ENCODE results near the gene FAM234B.
"Not testable (repeated sequence)": the region's sequence is repeated elsewhere in the genome, so short reads cannot be mapped to it uniquely, and the experiment has no call there.

The FAM234B gene

DNA sequence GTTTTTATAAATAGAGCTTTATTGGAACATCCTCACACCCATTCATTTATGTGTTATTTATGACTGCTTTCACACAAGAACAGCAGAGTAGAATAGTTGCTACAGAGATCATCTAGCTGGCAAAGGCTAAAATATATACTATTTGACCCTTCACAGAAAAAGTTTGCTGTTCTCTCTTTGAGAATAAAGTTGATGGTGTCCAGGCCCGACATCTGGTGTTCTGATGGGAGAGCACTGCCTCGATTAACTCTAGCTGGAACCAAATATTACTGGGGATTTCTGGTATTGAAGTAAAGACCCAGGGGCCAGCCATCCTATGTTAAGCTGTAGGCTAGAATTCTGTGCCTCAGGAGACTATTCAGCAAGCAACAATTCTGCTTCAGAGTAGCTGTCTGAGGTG is 21.8 kb downstream of the FAM234B start:
- Mint-ChIP-seq H3K36me3 (peaks cover 44% of the 10 kb centered on the region), H3K27ac (no peak overlapping the region), H3K27me3 (no peaks in the 10 kb centered on the region), H3K4me3 (no peak overlapping the region), H3K9me3 (no peaks in the 10 kb centered on the region), H3K4me1 (no peaks in the 10 kb centered on the region)
- no peak for ATAC-seq

DNA sequence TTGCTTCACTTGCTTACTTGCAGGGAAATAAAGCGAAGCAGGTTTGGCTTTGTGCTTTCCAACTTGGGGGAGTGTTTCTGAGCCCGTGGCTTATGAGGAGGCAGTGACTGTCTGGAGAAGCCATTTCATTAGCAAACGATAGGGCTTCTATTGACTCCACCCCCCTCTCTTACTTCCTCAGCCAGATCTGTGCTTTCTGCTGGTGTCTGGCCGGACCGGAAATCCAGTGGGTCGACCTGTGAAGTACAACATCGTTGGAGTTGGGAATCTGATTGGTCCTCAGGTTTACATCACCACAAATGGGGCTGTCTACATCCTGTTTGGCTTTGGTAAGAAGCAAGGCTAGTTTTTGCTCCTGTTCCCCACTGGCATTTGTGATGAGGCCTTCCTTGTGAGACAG is 22.3 kb downstream of the FAM234B start:
- Mint-ChIP-seq H3K27me3 (no peaks in the 10 kb centered on the region), H3K36me3 (peaks cover 44% of the 10 kb centered on the region), H3K27ac (no peak overlapping the region), H3K9me3 (no peaks in the 10 kb centered on the region), H3K4me3 (no peak overlapping the region), H3K4me1 (no peaks in the 10 kb centered on the region)
- ATAC-seq: no peak

DNA sequence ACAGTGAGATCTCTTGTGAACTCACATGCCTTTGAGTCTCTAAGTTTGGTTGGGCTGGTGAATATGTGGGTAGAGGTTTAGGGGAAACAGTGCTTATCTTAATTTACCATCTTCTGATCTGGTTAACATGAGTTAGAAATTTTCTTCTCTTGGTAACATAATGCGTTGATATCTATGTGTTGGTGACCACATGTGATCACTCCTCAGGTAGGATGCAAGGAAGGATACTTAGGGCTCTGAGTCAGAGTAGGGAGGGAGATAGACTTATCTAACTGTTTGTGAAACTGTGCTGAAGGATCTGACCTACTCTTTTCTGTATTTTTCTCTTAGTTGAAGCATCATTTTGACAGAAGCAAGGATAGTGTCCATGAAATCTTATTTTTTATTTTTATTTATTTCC is 23.1 kb downstream of the FAM234B start:
- H3K36me3 Mint-ChIP-seq: peaks cover 40% of the 10 kb centered on the region
- no peak overlapping the region for H3K4me3 Mint-ChIP-seq
- H3K4me1 Mint-ChIP-seq: no peaks in the 10 kb centered on the region
- no peak overlapping the region for H3K27ac Mint-ChIP-seq
- ATAC-seq: no peak
- H3K9me3 Mint-ChIP-seq: no peaks in the 10 kb centered on the region
- H3K27me3 Mint-ChIP-seq: no peaks in the 10 kb centered on the region

DNA sequence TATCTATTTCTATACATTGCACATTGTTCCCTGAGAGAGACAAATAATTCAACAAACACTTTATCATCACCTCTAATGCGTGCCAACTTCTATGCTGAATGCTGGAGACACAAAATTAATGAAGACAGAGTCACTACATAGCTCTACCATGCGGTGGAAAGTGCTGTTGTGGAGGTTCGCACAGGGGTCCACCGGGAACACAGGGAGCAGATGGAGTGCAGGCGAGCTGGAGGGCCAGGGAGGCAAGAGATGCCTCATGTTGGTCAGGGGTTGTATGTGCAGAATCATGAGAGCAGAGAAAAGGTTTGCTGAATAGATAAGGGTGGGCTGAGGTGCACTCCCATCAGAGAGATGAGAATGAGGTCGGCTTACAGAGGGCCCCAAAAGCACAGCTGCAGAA is 25.2 kb downstream of the FAM234B start:
- Mint-ChIP-seq H3K36me3 (peaks cover 47% of the 10 kb centered on the region), H3K9me3 (no peaks in the 10 kb centered on the region), H3K4me3 (no peak overlapping the region), H3K27me3 (no peaks in the 10 kb centered on the region), H3K4me1 (no peaks in the 10 kb centered on the region), H3K27ac (no peak overlapping the region)
- no peak for ATAC-seq

DNA sequence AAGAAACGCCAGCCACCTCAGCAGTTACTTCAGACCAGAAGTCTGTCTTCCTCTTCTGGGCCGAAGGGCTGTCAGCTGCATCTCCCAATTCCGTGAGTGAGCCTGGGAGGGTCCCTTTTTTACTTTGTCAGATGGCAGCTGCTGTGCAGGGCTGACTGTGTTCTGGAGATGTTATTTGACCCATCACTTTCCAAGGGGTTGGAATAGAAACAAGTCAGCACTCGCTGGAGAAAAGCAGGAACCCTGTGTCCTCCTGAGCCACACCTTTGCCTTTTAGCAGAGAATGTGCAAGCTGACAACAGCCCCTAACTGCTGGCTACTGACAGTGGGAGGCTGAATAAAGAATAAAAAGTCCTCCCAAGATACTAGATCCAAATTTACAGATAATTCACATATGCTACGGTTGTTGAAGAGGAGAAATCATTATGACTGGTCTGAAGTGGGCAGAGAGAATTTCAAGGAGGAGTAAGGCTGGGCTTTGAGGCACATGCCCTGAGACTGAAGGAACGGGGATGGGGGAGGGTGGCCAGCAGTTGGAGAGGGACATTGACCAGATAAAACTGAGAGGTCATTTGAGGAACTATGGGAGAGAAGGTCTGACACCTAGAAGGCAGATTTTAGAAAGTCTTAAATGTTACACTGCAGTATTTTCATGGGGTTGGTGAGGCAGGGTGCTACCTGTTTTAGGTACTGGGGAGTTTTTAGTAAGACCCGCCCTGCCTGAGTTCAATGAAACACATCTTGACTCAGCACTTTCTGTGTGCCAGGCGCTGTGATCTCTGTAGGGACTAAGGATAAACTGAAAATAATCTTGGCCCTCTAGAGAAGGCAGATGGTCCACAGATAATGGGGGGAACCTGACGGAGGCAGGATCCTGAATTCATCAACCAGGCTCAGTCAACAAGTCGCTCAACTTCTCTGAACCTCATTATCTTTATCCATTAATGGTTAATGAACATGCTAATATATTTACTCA is 27.4 kb downstream of the FAM234B start:
- no peak overlapping the region for H3K4me3 Mint-ChIP-seq
- ATAC-seq: no peak
- H3K36me3 Mint-ChIP-seq: peaks cover 59% of the 10 kb centered on the region
- H3K9me3 Mint-ChIP-seq: no peaks in the 10 kb centered on the region
- H3K4me1 Mint-ChIP-seq: no peaks in the 10 kb centered on the region
- no peak overlapping the region for H3K27ac Mint-ChIP-seq
- H3K27me3 Mint-ChIP-seq: no peaks in the 10 kb centered on the region

DNA sequence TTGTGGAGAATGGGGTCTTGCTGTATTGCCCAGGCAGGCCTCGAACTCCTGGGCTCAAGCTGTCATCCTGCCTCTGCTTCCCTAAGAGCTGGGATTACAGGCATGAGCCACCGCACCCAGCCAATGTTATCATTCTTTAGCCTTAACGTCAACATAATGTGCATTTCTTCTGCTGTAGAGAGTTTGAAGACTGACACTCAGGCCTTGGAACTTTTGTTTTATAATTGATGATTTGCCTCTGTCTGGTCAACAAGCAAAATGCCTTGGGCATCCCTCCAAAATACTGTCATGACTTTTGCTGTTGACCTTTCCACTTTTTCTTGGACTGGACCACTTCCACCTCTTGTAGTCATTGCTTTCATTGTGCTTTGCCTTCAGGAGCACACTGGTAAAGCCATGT is 29.0 kb downstream of the FAM234B start:
- ATAC-seq: no peak
- Mint-ChIP-seq H3K4me1 (no peaks in the 10 kb centered on the region), H3K27ac (no peak overlapping the region), H3K27me3 (no peaks in the 10 kb centered on the region), H3K36me3 (peaks cover 57% of the 10 kb centered on the region), H3K4me3 (no peak overlapping the region), H3K9me3 (no peaks in the 10 kb centered on the region)

DNA sequence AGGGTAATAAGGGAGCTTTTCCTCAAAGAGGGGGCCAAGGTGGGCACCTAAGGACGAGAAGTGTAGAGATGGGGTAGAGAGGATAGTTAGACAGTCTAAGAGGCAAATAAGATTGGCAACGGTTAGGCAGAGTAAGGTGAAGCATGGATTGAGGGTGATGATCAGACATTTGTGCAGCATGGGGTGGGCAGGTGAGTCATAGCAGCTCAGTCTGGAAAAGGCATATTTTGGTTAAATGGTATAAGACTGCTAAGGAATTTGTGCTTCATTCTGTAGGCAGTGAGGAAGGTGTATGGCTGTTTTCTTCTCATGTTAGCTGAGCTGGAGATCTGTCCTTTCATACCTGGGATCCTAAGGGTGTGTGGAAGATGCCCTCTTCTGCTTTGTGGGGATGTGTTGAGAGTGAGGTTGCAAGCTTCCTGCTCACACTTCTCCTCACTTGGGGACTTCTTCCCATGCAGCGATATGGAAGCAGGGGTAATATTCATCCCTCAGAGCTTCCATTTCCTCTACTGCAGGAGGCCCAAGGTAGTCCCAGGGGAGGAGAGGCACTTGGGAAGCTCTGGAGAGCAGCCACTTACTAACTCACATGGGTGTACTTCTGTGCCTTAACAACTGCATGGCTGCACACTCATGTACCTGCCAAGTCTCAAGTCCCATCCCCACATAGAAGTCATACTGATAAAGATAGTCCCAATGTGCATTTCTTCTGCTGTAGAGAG is 30.4 kb downstream of the FAM234B start:
- H3K9me3 Mint-ChIP-seq: no peaks in the 10 kb centered on the region
- H3K27me3 Mint-ChIP-seq: no peaks in the 10 kb centered on the region
- no peak for ATAC-seq
- no peak overlapping the region for H3K4me3 Mint-ChIP-seq
- H3K36me3 Mint-ChIP-seq: peaks cover 51% of the 10 kb centered on the region
- H3K4me1 Mint-ChIP-seq: no peaks in the 10 kb centered on the region
- H3K27ac Mint-ChIP-seq: no peak overlapping the region

DNA sequence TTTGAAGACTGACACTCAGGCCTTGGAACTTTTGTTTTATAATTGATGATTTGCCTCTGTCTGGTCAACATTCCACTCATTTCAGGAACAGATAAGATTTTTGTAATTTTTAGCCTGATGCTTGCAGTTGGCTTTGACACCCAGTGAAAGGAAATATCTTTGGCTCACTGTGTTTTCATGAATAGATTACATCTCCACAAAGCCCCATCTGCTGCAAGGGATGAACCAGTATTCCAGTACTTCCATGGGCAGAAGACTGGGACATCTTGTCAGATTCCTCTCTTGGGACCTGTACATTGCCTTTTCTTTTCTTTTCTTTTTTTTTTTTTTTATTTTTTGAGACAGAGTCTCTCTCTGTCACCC is 30.9 kb downstream of the FAM234B start:
- Mint-ChIP-seq H3K9me3 (no peaks in the 10 kb centered on the region), H3K4me1 (no peaks in the 10 kb centered on the region), H3K27ac (no peak overlapping the region), H3K27me3 (no peaks in the 10 kb centered on the region), H3K4me3 (no peak overlapping the region), H3K36me3 (peaks cover 56% of the 10 kb centered on the region)
- no peak for ATAC-seq

DNA sequence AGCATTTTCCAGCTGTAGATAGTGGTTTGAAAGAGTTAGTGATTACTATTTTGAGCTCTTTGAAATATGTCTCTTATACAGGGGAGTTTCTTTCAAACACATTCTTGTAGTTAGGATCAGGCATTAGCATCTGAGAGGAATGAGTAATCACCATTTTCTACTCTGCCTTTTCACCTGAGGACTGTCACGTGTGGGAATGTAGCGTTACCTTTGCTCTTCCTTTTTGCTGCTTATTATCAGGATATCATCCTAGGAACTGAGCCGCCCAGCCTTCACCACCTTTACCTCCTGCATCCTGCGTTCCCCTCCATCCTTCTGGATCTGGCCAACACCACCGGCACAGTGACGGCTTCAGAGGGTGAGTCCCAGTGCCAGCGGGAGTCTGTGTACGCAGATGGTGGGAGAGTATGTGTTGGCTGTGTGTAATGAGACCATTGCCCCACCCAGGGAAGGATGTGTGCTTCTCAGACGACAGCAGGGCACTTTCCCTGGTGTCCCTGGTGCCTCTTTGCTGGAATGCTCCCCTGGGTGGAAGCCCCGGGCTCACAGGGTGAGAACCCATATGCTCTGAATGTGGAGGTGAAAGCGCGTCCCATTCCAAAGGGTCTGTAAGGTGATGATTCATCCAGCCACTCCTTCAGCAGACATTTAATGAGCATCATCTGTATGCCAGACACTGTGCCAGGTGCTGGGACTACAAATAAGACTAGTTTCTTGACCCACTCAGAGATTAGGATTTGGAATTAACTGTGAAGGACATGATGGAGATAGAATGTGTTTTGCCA is 31.8 kb downstream of the FAM234B start:
- H3K4me1 Mint-ChIP-seq: no peaks in the 10 kb centered on the region
- peaks cover 60% of the 10 kb centered on the region for H3K36me3 Mint-ChIP-seq
- H3K9me3 Mint-ChIP-seq: no peaks in the 10 kb centered on the region
- H3K4me3 Mint-ChIP-seq: no peak overlapping the region
- H3K27me3 Mint-ChIP-seq: no peaks in the 10 kb centered on the region
- no peak overlapping the region for H3K27ac Mint-ChIP-seq
- no peak for ATAC-seq

DNA sequence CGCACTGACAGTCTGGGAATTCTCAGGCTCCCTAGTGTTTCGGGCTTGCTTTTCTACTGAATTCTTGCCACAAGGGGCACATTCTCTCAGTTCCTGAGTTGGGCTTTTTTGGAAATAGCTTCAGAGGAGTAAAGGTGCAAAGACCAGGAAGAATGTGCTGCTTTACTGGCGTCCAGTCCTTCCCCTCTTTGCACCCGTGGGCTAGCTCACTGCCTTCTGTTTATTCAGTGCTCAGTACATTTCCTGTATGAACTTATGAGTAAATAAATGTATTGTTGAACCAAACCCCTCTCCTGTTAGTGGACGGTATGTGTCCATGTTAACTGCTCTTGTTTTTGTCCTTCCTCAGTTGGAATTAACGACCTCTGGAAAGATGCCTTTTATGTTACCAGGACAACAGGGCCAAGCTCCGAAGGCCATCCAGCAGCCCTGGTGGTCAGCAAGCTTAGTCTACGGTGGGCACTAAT is 35.3 kb downstream of the FAM234B start:
- peaks cover 48% of the 10 kb centered on the region for H3K36me3 Mint-ChIP-seq
- H3K9me3 Mint-ChIP-seq: no peaks in the 10 kb centered on the region
- H3K27me3 Mint-ChIP-seq: no peaks in the 10 kb centered on the region
- ATAC-seq: no peak
- H3K4me1 Mint-ChIP-seq: peaks cover 6% of the 10 kb centered on the region
- H3K27ac Mint-ChIP-seq: no peak overlapping the region
- H3K4me3 Mint-ChIP-seq: no peak overlapping the region

DNA sequence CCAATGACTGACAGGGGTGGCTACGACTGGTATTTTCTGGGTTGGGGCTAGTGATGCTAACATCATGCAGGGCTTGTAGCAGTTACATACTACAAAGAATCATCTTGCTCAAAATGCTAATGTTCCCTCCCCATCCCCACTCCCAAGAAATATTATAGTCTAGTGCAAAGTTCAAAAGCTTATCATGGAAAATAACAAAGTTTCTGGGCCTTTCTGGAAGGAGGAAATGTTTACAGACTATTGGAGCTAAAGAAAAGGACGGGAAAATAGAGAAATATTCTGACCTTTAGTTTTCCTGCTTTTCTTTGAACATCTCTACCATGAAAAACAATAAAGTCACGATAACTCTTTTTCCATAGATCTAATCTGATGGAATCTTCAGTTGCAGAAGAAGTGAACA is 36.1 kb downstream of the FAM234B start:
- peaks cover 54% of the 10 kb centered on the region for H3K36me3 Mint-ChIP-seq
- no peak overlapping the region for H3K27ac Mint-ChIP-seq
- peaks cover 10% of the 10 kb centered on the region for H3K4me1 Mint-ChIP-seq
- H3K27me3 Mint-ChIP-seq: no peaks in the 10 kb centered on the region
- H3K9me3 Mint-ChIP-seq: no peaks in the 10 kb centered on the region
- no peak overlapping the region for H3K4me3 Mint-ChIP-seq
- no peak for ATAC-seq

DNA sequence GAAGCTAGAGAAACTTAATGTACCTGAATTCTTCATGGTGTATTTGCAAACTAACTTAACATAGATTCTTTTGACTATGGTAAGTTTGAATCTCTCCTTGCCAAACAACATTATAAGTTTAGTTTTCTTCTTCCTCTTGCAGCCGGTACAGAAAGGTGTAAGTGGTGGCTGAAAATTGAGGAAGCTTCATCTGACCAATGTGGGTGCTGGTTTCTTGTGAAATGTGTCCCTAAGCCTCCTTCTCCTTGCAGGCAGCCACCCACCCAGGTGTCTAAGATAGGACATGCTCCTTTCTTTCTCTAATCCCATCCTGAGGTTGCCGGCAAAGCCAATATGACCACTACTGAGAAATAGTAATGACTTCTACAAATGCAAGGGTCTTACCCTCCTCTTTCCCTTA is 38.7 kb downstream of the FAM234B start:
- H3K4me1 Mint-ChIP-seq: peaks cover 10% of the 10 kb centered on the region
- H3K27me3 Mint-ChIP-seq: no peaks in the 10 kb centered on the region
- peaks cover 54% of the 10 kb centered on the region for H3K36me3 Mint-ChIP-seq
- no peak for ATAC-seq
- H3K9me3 Mint-ChIP-seq: no peaks in the 10 kb centered on the region
- no peak overlapping the region for H3K4me3 Mint-ChIP-seq
- no peak overlapping the region for H3K27ac Mint-ChIP-seq

DNA sequence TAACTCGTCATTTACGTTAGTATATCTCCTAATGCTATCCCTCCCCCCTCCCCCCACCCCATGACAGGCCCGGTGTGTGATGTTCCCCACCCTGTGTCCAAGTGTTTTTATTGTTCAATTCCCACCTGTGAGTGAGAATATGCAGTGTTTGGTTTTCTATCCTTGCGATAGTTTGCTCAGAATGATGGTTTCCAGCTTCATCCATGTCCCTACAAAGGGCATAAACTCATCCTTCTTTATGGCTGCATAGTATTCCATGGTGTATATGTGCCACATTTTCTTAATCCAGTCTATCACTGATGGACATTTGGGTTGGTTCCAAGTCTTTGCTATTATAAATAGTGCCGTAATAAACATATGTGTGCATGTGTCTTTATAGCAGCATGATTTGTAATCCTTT is 39.5 kb downstream of the FAM234B start:
- not testable (repeated sequence) for H3K27me3 Mint-ChIP-seq, H3K27ac Mint-ChIP-seq, ATAC-seq, H3K4me3 Mint-ChIP-seq, H3K9me3 Mint-ChIP-seq
- Mint-ChIP-seq H3K36me3 (peaks cover 48% of the 10 kb centered on the region), H3K4me1 (peaks cover 10% of the 10 kb centered on the region)

DNA sequence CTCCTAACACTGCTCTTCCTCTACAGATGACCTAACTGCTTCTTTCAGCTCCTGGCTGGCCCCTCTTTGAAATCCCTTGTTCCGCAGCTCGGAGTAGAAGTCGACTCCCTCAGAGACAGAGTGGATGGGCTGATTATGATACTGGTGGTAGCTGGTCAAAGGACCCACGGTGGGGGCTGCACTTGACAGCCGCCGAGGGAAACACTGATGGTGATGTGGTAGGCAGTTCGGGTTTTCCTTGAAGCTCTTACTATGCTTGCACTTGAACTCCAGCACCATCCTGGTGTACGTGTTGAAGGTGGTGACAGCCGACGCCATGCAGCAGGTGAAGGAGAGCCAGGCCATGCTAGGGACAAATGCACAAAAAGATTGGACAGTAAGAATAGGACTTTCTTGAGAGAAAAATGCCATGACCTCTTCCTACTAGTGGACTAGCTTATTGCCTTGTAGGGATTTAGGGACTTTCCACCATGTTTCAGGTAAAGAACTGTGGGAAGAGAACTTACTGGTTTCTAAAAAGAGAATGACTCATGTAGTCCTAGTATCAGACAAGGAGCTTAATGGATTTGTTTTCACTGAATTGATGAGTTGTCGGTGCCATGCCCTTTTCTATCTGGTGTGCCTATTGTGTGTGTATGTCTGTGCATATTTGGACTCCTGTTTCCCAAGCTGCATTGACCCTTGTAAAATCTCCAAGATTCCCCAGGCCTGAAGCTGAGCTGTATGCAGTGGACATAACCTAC is 40.9 kb downstream of the FAM234B start:
- Mint-ChIP-seq H3K9me3 (no peaks in the 10 kb centered on the region), H3K36me3 (peaks cover 41% of the 10 kb centered on the region), H3K27ac (no peak overlapping the region), H3K4me1 (peaks cover 20% of the 10 kb centered on the region), H3K4me3 (no peak overlapping the region), H3K27me3 (no peaks in the 10 kb centered on the region)
- no peak for ATAC-seq
